Myocyte (in vitro differentiated cells): ENCODE data around the gene PHKB. TPM values are rescaled to one million over a fixed set of nuclear protein-coding genes. Genes with fewer than 3 reads are reported as not detected.
"Not testable (repeated sequence)": the region's sequence is repeated elsewhere in the genome, so short reads cannot be mapped to it uniquely, and the experiment has no call there.

ENCODE experiments used
- DNase-seq: peaks from one replicate; pipeline ENCODE4 v3.0.0-alpha.2; 2012; ENCODE audit warnings: low read depth
- total RNA-seq: library from RNA; depleted of rRNA; stranded (reverse); fragments of >200 nt; gene quantifications from 2 replicates; pipeline ENCODE4 v1.2.3, GENCODE V29; 2014

The PHKB gene
- total RNA-seq, 1 donor from 2014 or later = 34.8 TPM

DNA sequence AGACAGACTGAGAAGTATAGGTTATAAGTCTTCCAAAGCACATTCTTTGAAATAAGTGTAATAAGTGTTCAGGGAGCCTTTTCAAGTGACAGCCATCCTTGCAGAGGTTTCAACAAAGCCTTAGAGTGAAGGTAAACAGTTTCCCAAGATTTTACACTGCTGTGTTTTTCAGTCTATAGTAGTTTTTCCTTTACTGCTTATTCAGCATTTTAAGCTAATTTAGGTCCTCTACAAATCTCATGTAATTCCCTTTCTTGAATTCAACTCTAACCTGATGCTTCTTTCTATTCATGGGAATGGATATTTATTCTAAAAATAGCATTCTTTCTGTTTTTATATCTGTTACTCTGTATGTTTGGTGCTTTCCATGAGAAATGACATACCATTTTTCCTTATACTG is 211.3 kb downstream of the PHKB start:
- no peak for DNase-seq

DNA sequence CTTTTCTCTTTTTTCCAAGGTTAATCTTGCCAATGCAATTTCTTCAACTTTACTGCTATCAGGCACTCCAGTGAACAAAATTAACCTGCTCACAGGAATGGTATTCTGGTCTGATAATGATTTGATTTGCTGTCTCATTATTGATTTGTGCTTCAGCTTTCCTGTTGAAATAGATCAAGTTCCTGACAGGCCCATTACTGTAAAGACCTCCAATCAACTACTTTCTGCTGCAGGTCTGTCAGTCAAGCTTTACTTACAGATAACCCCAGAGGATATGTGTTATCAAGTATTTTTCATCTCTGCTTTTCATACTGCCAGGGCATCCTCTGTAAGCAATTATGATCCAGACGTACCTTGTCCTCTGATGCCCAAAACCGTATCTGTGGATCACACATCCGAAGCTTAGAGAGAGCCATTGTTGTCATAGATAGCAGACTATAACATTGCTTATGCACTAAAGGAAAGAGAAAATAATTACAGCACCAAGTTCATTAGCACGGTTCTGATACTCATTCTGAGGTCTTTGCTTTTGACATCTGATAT is 215.6 kb downstream of the PHKB start:
- DNase-seq = no peak

DNA sequence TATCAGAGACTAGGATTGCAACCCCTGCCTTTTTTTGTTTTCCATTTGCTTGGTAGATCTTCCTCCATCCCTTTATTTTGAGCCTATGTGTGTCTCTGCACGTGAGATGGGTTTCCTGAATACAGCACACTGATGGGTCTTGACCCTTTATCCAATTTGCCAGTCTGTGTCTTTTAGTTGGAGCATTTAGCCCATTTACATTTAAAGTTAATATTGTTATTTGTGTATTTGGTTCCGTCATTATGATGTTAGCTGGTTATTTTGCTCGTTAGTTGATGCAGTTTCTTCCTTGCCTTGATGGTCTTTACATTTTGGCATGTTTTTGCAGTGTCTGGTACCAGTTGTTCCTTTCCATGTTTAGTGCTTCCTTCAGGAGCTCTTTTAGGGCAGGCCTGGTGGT is 220.4 kb downstream of the PHKB start:
- not testable (repeated sequence) for DNase-seq

DNA sequence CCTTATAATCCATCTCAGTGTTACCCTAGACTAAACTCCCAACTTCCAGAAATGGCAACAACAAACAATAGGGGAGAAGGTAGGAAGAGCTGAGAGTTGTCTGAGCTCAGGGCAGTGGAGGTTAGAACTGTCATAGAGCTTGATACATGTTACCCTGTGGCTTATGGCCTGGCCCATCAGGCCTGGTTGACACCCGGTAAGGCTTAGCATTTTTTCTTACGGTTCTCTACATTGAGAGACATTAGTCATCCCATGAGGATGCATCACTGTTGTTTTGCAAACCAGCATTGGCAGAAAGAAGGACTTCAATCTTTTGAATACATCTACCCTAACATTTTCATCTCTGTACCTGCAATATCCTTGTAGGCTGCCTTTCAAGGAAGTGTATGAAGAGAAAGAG is 226.6 kb downstream of the PHKB start:
- no peak for DNase-seq

DNA sequence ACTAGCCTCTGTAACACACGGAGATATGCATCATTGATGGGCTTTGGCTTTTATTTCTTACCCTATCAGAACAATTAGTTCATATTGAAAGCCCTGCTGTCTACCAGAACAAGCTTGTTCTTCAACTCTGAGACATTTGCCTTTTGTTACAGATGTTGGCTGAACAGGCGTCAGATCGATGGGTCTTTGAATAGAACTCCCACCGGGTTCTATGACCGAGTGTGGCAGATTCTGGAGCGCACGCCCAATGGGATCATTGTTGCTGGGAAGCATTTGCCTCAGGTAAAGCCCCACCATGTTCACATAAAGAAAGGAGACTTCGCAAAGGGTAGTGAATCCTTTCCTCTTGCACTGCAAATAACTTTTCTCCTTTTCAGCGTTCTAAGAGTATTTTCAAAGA is 232.1 kb downstream of the PHKB start:
- DNase-seq = no peak

DNA sequence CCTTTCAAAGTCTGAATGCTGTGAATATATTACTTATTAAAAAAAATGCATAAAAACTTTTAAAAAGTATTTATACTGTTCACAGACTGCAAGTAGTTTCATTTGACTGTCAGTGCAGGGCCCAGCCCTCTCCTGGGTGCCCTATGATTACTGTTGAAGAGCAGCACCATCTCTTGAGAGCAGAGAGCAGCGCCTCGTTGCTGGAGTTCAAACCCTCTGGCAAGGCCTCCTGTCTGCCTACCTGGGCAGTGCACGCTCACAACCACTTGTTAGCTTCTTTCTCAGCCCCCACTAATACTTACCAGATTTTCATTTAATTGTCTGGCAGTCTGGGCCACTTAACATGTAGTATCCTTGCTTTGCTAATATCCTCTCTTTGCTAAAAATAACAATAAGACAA is 233.4 kb downstream of the PHKB start:
- no peak for DNase-seq

DNA sequence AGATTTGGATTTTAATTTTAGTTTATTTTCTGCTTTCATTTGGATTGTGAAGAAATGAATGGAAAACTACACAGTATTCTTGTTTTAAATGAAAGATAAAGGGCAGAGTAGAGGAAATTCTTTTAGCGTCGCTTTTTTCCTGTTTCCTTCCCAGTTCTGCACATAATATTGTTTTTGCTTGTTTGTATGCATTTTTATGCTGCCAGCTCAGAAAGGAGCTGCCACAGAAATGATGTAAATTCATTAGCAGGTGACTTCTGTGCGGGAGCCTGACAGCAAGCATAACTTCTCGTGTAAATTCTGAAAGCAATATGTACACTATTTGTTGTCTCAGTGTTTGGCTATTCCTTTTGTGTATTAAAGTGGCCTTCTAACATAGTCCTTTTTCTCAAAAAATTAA is 234.6 kb downstream of the PHKB start:
- DNase-seq = no peak

DNA sequence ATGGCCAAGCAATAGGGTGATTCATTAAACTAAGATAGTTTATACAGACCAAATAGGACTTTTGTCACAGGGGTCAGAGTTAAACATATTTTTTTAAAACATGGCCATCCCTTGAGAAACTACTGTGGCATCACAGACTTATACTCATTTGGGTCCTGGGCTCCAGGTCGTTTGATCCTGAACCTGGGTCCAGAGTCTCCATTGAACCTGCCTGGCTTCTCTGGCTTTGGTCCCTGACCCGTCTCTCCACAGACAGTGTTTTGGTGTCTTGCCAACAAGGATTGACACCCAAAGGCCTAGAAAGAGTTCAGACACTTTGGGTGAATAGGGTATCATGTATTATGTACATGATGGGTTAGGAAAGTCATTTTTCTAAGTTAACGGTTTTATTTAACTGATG is 236.7 kb downstream of the PHKB start:
- DNase-seq = no peak

DNA sequence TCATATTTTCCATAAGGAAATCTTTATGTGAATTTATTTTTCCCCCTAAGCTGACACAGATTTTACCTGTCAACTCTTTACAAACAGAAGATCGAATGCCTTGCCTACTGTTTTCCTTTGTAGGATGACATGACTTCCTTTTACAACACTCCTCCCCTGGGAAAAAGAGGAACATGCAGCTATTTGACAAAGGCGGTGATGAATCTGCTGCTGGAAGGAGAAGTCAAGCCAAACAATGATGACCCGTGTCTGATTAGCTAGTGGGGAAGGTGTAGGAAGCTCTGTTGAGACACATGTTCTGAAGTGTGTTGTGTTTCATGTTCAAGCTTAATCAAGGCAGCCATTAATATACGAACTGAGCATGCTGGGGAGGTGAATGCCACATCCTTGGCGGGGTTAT is 238.0 kb downstream of the PHKB start:
- DNase-seq = no peak

DNA sequence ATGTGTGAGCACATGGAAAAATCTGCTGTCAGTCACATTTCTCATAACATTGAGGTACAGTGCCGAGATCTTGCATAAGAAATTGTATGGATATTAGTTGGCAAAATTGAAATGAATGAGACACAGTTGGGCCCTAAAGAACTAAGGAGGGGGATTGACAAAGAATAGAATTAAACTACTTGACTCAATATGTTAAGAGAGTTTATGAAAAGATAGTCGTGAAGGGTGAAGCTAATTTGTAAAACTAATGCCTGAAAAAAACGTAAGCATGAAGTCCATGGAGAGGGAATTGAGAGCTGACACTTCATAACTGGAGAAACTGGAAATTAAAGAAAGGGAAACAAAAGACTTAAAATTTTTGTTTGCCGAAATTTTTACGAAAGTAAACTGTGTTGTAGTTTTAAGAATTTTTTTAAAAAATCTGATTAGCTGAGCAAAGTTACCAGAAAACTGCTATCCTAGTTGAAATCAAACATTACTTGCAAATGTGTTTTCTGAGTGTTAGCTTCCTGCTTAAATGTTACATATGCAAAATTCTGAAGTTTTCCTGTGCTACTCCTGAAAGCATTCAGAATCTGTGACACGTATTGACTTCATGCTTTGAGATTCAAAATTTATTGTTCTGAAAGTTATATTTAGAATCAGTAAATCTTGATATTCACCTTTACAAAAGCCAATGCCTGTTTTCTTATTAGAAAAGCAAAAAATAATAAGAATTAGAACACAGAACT is 239.9 kb downstream of the PHKB start:
- no peak for DNase-seq

DNA sequence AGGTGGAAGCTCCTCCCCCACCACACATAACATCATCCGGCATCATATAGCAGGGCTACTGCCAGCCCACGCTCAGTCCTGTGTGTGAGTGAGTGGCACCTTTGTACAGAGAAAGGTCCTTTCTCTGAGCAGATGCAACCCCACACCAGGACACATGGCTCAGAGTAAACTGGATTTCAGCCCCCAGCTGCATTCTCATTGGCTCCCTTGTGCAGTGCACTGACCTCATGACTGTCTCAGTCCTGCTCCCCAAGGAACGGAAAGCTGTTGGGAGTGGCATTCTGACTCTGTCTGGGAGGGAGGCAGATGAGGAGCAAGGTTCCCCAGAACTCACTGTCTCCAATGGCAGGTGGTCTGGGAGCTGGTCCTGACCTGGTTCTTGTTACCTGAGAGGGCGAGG is 244.1 kb downstream of the PHKB start:
- no peak for DNase-seq

DNA sequence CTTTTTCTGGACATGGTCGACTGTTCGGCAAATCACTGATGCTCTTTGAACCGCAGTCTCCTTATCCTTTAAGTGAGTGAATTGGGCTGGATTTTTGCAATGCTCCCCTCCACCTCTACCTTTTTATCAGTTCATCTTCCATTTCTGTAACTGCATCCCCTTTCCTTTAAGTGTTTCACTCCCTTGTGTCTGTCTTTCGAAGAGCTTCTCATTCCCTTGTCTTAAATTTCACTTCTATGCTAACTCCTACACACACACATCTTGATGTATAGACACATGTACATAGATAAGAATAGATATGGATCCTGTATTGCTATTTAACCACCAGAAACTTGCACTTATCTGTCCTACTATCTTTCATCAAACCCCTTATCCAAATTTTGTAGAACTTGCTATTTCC is 250.7 kb downstream of the PHKB start:
- no peak for DNase-seq

DNA sequence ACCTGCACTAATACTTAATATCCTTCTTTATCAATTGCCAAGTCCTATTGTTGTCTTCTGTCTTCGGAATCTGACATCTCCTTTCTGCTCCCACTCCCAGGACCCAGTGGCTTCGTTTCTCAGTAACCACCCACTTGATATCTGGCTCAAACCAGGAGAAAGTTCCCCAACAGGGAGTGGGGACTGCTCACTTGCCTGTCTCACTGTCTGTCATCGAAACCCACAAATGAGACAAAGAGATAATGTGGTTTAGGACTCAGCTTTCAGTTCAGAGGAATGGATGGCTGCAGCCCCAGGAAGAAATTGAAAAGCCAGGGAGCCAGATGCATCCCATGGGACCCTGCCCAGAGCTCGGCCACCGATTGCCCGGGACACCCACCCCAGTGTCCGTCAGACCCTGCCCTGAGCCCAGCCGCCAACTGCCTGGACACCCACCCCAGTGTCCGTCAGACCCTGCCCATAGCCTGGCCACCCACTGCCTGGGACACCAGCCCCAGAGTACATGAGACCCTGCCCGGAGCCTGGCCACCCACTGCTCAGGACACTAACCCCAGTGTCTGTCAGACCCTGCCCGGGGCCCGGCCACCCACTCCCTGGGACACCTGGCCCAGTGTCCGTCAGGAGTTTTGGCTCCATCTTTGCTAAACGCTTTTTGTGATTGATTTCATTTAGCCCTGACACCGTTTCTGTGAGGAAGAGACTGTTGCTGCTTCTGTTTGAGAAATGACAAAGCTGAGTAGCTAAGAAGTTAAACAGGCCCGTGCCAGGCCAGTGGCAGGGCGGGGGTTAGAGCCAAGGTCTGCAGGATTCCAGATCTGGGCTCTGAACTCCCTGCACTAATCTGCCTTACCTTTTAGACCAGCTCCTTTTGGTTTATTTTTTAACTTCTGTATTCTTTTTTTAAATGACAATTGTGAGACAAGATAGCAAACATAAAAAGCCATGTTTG is 251.4 kb downstream of the PHKB start:
- DNase-seq = no peak

DNA sequence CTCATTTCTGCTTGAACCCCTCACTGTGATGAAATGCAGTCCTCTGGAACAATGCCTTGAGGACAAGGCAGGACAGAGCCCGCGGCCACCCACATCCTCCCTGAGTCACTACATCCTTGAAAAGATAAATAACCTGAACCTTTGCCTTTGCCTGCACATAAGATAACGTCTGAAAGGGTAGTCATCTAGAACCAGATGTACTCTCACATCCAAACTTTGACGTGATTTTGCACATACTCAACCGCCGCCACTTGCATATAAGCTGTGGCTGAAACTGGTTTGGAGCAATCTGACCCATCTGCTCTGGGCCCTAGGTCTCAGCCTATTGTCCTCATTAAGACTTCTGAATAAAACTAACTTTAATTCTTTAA is 252.1 kb downstream of the PHKB start:
- DNase-seq = no peak

DNA sequence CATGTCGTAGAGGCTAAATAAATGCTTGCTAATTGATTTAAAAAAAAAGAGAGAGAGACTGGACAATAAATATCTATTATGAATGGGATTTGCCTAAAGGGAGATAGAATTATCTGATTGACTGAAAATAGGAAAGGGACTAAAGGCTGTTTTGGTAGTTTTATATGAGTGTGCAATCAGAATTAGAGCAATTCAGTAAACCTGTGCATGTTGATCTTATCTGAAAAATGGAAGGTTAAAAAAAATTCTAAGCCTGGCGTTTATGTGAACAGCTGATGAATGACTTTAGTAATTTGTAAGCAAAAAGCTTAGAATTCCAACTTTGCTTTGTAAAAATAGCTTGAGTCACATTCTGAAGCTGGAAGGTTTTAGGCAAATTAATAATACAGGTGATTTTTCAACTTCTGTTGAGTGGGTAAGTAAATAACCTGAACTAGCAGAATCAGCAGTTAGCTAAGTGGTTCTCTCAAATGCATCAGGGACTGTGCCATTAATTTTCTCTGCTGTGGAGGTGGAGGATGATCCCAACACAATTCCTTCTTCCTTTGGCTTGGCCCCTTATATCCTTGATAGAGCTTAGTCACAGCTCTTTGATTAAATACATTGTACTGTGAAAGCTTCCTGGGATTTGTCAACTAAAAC is 254.4 kb downstream of the PHKB start:
- DNase-seq = no peak

DNA sequence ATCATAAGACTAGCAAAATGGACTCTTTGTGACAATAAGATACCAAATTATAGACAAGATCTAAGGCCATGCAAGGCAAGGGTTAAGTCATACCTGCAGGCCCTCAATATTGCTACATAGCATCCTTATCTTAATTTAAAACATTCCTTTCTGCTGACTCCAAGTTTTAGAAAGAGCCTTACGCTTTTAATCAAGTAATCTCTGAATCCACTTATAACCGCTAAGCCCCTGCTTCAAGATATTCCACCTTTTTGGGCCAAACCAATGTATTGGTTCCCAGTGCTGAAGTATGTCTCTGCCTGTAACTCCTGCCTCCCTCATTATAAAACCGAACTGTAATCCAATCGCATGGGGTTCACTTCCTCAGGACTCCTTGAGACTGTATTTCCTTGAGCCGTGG is 255.4 kb downstream of the PHKB start:
- no peak for DNase-seq

DNA sequence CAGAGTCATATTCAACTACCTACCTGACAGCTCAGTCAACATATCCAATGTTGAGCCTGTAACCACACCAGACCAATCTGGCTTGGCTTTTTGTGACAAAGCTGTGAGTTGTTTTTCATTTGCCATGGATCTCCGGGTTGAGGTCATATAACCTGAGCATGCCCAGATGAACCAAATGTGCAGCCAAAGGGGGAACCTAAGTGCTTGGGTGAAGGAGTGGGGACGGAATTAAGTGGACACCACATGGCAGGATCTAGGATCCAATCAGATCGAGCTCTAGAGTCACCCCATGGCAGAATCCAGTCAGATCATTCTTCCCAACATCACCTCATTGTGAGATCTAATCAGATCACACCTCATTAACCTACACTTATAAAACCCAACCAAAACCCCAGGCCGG is 258.6 kb downstream of the PHKB start:
- DNase-seq = no peak

DNA sequence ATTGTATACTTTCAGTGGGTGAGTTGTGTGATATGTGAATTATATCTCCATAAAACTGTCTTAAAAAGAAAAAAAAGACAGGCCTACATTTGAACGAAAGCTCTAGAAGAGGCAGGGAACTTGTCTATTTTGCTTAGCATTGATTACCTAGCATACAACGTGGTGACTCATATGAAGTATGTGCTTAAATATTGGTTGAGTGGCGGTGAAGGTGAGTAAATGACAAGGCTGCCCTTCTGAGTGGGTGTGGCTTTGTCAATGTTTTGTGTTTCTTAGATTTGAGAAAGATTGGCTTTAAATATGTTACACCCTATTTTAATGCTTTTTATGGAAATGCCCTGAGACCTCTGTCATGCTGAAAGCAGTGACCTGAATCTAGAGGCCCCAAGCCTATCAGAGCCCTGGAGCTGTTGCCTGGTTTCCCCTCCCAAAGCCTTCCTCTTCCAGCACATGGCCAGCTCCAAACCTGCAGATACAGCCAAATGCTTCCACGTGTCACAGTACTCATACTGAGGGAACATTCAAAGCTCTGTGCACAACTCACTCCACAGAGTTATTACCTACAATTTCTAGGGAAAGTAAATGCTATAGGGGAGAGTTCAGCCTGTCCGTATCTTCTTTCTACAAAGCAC is 260.0 kb downstream of the PHKB start:
- no peak for DNase-seq

DNA sequence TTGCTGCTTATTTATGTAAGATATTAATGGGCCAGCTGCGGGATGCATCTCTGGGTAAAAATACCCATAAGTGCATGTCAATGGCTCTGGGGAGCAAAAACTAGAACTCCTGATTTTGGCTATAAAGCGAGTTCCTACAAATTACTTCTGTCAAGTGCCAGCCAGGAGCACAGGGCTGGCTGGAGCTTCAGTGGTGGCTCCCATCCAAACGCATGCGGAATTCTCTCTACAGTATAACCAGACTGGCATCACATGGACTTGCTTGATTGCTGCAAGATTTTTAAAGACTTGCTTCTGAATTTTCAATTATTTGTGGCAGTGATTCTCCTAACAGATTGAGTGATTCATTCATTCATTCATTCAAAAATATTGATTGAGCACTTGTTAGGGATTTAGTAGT is 260.9 kb downstream of the PHKB start:
- DNase-seq = no peak

DNA sequence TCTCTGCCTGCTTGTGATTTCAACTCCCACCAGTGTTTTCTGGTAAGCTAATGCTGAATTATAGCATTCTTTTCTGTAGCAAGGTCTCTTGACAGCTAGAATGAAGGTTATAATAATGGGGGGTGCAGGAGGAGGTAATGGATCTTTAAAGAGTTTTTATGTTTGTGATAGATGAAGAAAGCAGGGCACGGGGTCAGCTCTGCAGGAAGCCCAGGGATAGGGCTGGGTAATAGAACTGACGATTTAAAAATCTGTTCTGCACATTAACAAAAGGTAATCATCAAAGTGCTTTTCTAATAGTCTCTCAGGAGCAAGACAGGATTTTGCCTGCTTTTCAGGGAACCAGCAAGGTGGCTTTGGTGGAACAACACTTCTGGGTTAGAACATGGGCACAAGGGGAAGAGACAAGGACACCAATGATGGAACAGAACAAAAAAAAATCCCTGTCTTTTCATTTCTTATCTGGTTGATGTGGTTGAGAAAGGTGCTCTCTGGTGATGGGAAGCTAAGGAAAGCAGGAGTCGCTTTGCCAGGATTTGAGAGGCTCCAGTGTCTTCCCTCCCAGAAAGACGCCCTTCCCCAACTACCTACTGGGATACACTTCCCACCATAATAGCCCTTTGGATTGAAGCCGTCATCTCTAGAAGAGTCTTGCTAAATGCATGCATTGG is 263.1 kb downstream of the PHKB start:
- DNase-seq = no peak

DNA sequence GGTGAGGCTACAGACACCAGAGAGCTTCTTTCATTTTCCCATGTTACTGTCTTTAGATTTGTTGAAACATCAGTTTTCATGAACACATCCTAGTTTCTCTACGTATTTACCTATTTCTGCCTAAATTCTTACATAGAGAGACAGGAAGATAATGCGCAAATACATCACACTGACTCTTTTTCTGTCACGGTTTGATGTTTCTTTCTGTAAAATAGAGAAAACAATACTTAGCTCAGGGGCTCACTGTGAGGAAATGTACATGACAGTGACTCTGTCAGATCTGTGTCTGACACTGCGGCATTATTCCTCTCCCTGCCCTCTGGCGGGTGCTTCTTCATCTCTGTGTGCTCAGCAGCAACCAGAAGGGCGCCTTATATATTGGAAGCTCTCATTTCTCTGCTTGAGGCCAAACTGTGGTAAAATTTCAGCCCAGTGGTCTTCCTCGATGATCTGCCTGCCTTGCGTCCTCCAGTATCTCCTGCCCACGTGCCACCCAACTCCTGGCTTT is 264.1 kb downstream of the PHKB start:
- DNase-seq = no peak
